HepG2 (cell line): Measurements from ENCODE around the gene TIMM44.

Experiments
- CBX2 ChIP-seq, 2 experiments: fragments of 200-600 bp in 1 of 2; sonication (generic); formaldehyde crosslinking in 1 of 2; IDR thresholded peaks; 2 replicates each; pipeline versions ENCODE4 v1.7.0 to v1.8.1; 2018 to 2022; ENCODE audit warnings: low read depth in 2 of 2, low read length in 1 of 2, mild to moderate bottlenecking in 1 of 2, missing genetic modification reagents in 1 of 2
- HES4 ChIP-seq: sonication (generic); formaldehyde crosslinking; IDR thresholded peaks from 2 replicates; pipeline ENCODE4 v1.9.0; 2021; ENCODE audit warnings: mild to moderate bottlenecking, missing genetic modification reagents, borderline replicate concordance
- HMGA1 ChIP-seq: sonication (generic); formaldehyde crosslinking; conservative IDR thresholded peaks from 2 replicates; pipeline ENCODE4 v1.4.0; 2020; ENCODE audit warnings: missing genetic modification reagents
- KDM4B ChIP-seq: sonication (generic); formaldehyde crosslinking; IDR thresholded peaks from 2 replicates; pipeline ENCODE4 v1.4.0; 2020; ENCODE audit warnings: missing genetic modification reagents
- RERE ChIP-seq: IDR thresholded peaks from 2 replicates; pipeline ENCODE4 v1.6.1; 2016; ENCODE audit warnings: low read depth, missing genetic modification reagents, missing compliant biosample characterization
- SUZ12 ChIP-seq: fragments of 150-350 bp; IDR thresholded peaks from 2 replicates; pipeline ENCODE4 v1.6.1; 2014; ENCODE audit warnings: low read depth, low read length
- ZHX1 ChIP-seq: sonication (generic); formaldehyde crosslinking; IDR thresholded peaks from 2 replicates; pipeline ENCODE4 v1.8.1; 2022; ENCODE audit warnings: low read depth, mild to moderate bottlenecking, missing genetic modification reagents
- ZNF274 ChIP-seq: sonication (generic); formaldehyde crosslinking; IDR thresholded peaks from 2 replicates; pipeline ENCODE4 v1.5.1; 2020; ENCODE audit warnings: mild to moderate bottlenecking, missing genetic modification reagents
- TF ChIP-seq, protein P1 (sequence below): sonication (generic); formaldehyde crosslinking; IDR thresholded peaks from 2 replicates; pipeline ENCODE4 v1.5.0; 2020; ENCODE audit warnings: mild to moderate bottlenecking, missing genetic modification reagents, moderate library complexity

GRCh38 chr19:7905859-7906258 lies 37.6 kb downstream of the TIMM44 start:
- TF ChIP-seq ZHX1 (CRISPR knock-in tag) (no peak), RERE (CRISPR knock-in tag) (no peak), SUZ12 (no peak), KDM4B (CRISPR knock-in tag) (no peak), HES4 (no peak), HMGA1 (CRISPR knock-in tag) (no peak), CBX2 (IDR thresholded peaks at IDR 0.05; ENCODE audit: low read depth, low read length) (no peak), CBX2 (CRISPR knock-in tag; IDR thresholded peaks at IDR 0.05; ENCODE audit: low read depth) (no peak), ZNF274 (CRISPR knock-in tag) (no peak)
- TF ChIP-seq, protein P1, sequence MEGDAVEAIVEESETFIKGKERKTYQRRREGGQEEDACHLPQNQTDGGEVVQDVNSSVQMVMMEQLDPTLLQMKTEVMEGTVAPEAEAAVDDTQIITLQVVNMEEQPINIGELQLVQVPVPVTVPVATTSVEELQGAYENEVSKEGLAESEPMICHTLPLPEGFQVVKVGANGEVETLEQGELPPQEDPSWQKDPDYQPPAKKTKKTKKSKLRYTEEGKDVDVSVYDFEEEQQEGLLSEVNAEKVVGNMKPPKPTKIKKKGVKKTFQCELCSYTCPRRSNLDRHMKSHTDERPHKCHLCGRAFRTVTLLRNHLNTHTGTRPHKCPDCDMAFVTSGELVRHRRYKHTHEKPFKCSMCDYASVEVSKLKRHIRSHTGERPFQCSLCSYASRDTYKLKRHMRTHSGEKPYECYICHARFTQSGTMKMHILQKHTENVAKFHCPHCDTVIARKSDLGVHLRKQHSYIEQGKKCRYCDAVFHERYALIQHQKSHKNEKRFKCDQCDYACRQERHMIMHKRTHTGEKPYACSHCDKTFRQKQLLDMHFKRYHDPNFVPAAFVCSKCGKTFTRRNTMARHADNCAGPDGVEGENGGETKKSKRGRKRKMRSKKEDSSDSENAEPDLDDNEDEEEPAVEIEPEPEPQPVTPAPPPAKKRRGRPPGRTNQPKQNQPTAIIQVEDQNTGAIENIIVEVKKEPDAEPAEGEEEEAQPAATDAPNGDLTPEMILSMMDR (CRISPR knock-in tag): no peak
